Measurements from ENCODE around the gene FMNL2.

FMNL2 gene

GRCh38 chr2:152335016-152335725 is at the start of gene FMNL2:
Gene FMNL2, plus strand, starts transcription at chr2:152335174.
- no peak for TF ChIP-seq ZFX (IDR thresholded peaks at IDR 0.05; ENCODE audit: borderline replicate concordance)
- TF ChIP-seq CTCF (IDR thresholded peaks at IDR 0.05), result no peak; the same call in 1 of the 2 replicates
- H3K27ac ChIP-seq, result no peak within 1 kb of the TSS

DNA sequence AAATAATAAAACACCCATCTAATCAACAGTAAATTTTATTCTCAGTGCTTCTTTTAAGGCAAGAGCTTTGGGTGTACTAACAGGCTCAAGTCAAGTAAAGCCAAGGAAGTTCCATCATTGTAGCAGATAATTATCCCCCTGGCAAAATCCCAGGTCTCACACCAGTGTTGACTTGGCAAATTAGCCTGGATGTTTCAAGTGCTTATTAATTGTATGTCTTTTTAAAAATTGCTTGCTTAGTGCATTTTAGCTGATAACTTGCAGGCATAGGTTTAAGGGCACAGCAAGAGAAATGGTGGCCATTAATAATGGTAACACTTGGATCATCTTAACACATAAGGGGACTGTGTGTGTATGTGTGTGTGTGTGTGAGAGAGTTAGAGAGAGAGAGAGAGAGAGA is 42.0 kb upstream of the FMNL2 start:
- no peak overlapping the region for H3K27ac ChIP-seq
- no peak for TF ChIP-seq ZFX (IDR thresholded peaks at IDR 0.05; ENCODE audit: borderline replicate concordance)
- TF ChIP-seq CTCF (IDR thresholded peaks at IDR 0.05), result no peak

DNA sequence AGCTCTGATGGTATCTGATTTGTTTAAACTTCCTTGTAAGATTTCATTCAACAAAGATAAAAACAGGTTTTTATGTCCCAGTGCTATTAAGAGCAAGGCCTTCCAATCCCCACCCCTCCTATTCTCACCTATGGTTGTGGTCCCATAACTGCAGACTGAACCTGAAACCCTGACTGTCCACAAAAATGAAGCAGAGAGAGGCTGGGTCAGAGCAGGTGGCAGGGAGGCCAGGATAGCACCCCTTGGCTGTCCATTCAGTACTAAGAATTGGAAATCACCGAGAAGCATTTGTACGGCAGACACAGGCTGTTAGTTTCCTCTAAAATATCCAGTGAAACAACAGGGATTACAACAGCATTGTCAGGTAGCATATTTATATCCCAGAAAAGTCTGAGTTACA is 37.3 kb upstream of the FMNL2 start:
- no peak for TF ChIP-seq ZFX (IDR thresholded peaks at IDR 0.05; ENCODE audit: borderline replicate concordance)
- no peak for TF ChIP-seq CTCF (IDR thresholded peaks at IDR 0.05)
- H3K27ac ChIP-seq, result no peak overlapping the region

DNA sequence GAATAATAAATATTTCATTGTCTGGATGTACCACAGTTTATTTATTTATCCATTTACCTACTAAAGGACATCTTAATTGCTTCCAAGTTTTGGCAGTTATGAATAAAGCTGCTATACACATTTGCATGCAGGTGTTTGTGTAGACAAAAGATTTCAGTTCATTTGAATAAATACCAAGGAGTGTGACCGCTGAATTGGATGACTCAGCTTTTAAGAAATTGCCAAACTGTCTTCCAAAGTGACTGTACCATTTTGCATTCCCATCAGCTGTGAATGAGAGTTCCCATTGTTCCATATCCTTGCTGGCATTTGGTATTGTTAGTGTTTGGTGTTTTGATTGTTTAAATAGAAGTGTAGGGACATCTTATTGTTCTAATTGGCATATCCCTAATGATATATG is 36.2 kb upstream of the FMNL2 start:
- H3K27ac ChIP-seq, result no peak overlapping the region
- TF ChIP-seq ZFX (IDR thresholded peaks at IDR 0.05; ENCODE audit: borderline replicate concordance), result no peak
- no peak for TF ChIP-seq CTCF (IDR thresholded peaks at IDR 0.05)

- TF ChIP-seq ZFX (IDR thresholded peaks at IDR 0.05; ENCODE audit: borderline replicate concordance) (no peak), CTCF (IDR thresholded peaks at IDR 0.05) (no peak)
Observed at GRCh38 chr2:152301131-152301530, 33.8 kb upstream of the FMNL2 start.

GRCh38 chr2:152303951-152304350 is 31.0 kb upstream of the FMNL2 start:
- H3K27ac ChIP-seq, result no peak overlapping the region
- TF ChIP-seq CTCF (IDR thresholded peaks at IDR 0.05), result no peak
- TF ChIP-seq ZFX (IDR thresholded peaks at IDR 0.05; ENCODE audit: borderline replicate concordance), result no peak

More at GRCh38 chr2:152301131-152301530, 33.8 kb upstream of the FMNL2 start:
- H3K27ac ChIP-seq, result no peak overlapping the region

DNA sequence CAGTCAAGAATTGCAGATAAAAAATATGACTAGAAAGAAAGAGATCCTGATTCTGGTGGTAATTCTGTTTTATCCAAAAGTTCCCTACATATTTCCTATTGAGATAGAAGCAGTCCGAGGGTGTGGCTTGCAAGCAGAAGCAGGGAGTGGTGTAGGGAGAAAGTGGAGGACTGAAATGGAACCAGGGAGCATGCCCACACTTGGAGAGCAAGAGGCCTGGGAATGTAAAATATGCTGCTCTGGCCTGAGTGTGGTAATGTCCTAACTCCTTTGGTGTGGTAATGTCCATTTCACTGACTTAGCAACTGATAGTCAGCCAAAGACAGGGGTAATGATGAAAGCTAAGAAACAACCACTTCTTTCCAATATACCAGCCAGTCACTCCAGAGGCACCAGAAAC is 30.1 kb upstream of the FMNL2 start:
- TF ChIP-seq ZFX (IDR thresholded peaks at IDR 0.05; ENCODE audit: borderline replicate concordance) (no peak), CTCF (IDR thresholded peaks at IDR 0.05) (no peak)

More for the DNA sequence above, 30.1 kb upstream of the FMNL2 start:
- no peak overlapping the region for H3K27ac ChIP-seq
